ENCODE results near the gene FCSK.

Gene FCSK

DNA sequence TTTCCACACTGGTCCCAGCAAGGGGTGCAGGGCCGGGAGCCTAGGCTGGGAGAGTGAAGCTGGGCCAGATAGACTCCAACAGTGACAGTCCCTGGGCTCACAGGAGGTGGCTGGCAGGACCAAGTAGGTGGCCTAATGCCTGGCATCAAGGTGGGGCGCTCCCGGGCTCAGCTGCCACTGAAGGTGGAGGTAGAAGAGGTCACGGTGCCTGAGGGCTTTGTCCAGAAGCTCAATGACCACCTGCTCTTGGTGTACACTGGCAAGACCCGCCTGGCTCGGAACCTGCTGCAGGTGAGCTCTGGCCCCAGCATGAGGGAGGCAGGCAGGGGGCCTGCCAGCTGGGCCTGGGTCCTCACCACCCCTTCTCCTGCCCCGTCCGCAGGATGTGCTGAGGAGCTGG, 23.8 kb downstream of the FCSK start:
- H3K9ac ChIP-seq (ENCODE audit: low read depth in 1 of 2, low read length in 2 of 2), result no peak overlapping the region
- H3K4me3 ChIP-seq (ENCODE audit: low read length in 2 of 2), result no peak overlapping the region
- H3K4me1 ChIP-seq (ENCODE audit: control insufficient read depth in 2 of 2, insufficient read depth in 2 of 2, low read length in 2 of 2), result no peaks in the 10 kb centered on the region
- H3K9me3 ChIP-seq (ENCODE audit: control insufficient read depth in 2 of 2, low read length in 2 of 2), result no peaks in the 10 kb centered on the region
- H3K36me3 ChIP-seq (ENCODE audit: control insufficient read depth in 2 of 2, insufficient read depth in 2 of 2, low read length in 2 of 2), result peaks cover 40 to 77% of the 10 kb centered on the region in 2 donors
- H3K27ac ChIP-seq (ENCODE audit: low read depth in 2 of 2, low read length in 2 of 2), result no peak overlapping the region
- H3K27me3 ChIP-seq (ENCODE audit: control insufficient read depth in 2 of 2, insufficient read depth in 2 of 2, low read length in 2 of 2), result no peaks in the 10 kb centered on the region

- H3K27ac ChIP-seq (ENCODE audit: low read depth in 2 of 2, low read length in 2 of 2), result no peak overlapping the region
- H3K4me3 ChIP-seq (ENCODE audit: low read length in 2 of 2), result no peak overlapping the region
- H3K9me3 ChIP-seq (ENCODE audit: control insufficient read depth in 2 of 2, low read length in 2 of 2), result no peaks in the 10 kb centered on the region
- H3K9ac ChIP-seq (ENCODE audit: low read depth in 1 of 2, low read length in 2 of 2), result no peak overlapping the region
- H3K36me3 ChIP-seq (ENCODE audit: control insufficient read depth in 2 of 2, insufficient read depth in 2 of 2, low read length in 2 of 2), result peaks cover 46 to 78% of the 10 kb centered on the region in 2 donors
- H3K4me1 ChIP-seq (ENCODE audit: control insufficient read depth in 2 of 2, insufficient read depth in 2 of 2, low read length in 2 of 2), result no peaks in the 10 kb centered on the region
- no peaks in the 10 kb centered on the region for H3K27me3 ChIP-seq (ENCODE audit: control insufficient read depth in 2 of 2, insufficient read depth in 2 of 2, low read length in 2 of 2)
Observed at GRCh38 chr16:70478912-70479341, 24.5 kb downstream of the FCSK start.

- Histone ChIP-seq H3K27ac (ENCODE audit: low read depth in 2 of 2, low read length in 2 of 2) (no peak overlapping the region), H3K4me1 (ENCODE audit: control insufficient read depth in 2 of 2, insufficient read depth in 2 of 2, low read length in 2 of 2) (no peaks in the 10 kb centered on the region), H3K4me3 (ENCODE audit: low read length in 2 of 2) (no peak overlapping the region), H3K27me3 (ENCODE audit: control insufficient read depth in 2 of 2, insufficient read depth in 2 of 2, low read length in 2 of 2) (no peaks in the 10 kb centered on the region), H3K9ac (ENCODE audit: low read depth in 1 of 2, low read length in 2 of 2) (no peak overlapping the region), H3K9me3 (ENCODE audit: control insufficient read depth in 2 of 2, low read length in 2 of 2) (no peaks in the 10 kb centered on the region), H3K36me3 (ENCODE audit: control insufficient read depth in 2 of 2, insufficient read depth in 2 of 2, low read length in 2 of 2) (peaks cover 51 to 77% of the 10 kb centered on the region in 2 donors)
Observed at GRCh38 chr16:70480127-70481105, 26.0 kb downstream of the FCSK start.

GRCh38 chr16:70481929-70482536, 27.6 kb downstream of the FCSK start:
- H3K9me3 ChIP-seq (ENCODE audit: control insufficient read depth in 2 of 2, low read length in 2 of 2), result no peaks in the 10 kb centered on the region
- no peaks in the 10 kb centered on the region for H3K4me1 ChIP-seq (ENCODE audit: control insufficient read depth in 2 of 2, insufficient read depth in 2 of 2, low read length in 2 of 2)
- no peak overlapping the region for H3K27ac ChIP-seq (ENCODE audit: low read depth in 2 of 2, low read length in 2 of 2)
- no peak overlapping the region for H3K4me3 ChIP-seq (ENCODE audit: low read length in 2 of 2)
- H3K27me3 ChIP-seq (ENCODE audit: control insufficient read depth in 2 of 2, insufficient read depth in 2 of 2, low read length in 2 of 2), result no peaks in the 10 kb centered on the region
- no peak overlapping the region for H3K9ac ChIP-seq (ENCODE audit: low read depth in 1 of 2, low read length in 2 of 2)
- H3K36me3 ChIP-seq (ENCODE audit: control insufficient read depth in 2 of 2, insufficient read depth in 2 of 2, low read length in 2 of 2), result peaks cover 56 to 73% of the 10 kb centered on the region in 2 donors

- H3K4me1 ChIP-seq (ENCODE audit: control insufficient read depth in 2 of 2, insufficient read depth in 2 of 2, low read length in 2 of 2), result no peaks in the 10 kb centered on the region
- no peaks in the 10 kb centered on the region for H3K9me3 ChIP-seq (ENCODE audit: control insufficient read depth in 2 of 2, low read length in 2 of 2)
- no peak overlapping the region for H3K9ac ChIP-seq (ENCODE audit: low read depth in 1 of 2, low read length in 2 of 2)
- H3K36me3 ChIP-seq (ENCODE audit: control insufficient read depth in 2 of 2, insufficient read depth in 2 of 2, low read length in 2 of 2), result peaks cover 56 to 71% of the 10 kb centered on the region in 2 donors
- no peaks in the 10 kb centered on the region for H3K27me3 ChIP-seq (ENCODE audit: control insufficient read depth in 2 of 2, insufficient read depth in 2 of 2, low read length in 2 of 2)
- H3K27ac ChIP-seq (ENCODE audit: low read depth in 2 of 2, low read length in 2 of 2), result no peak overlapping the region
- no peak overlapping the region for H3K4me3 ChIP-seq (ENCODE audit: low read length in 2 of 2)
Observed at GRCh38 chr16:70482624-70483023, 28.2 kb downstream of the FCSK start.

DNA sequence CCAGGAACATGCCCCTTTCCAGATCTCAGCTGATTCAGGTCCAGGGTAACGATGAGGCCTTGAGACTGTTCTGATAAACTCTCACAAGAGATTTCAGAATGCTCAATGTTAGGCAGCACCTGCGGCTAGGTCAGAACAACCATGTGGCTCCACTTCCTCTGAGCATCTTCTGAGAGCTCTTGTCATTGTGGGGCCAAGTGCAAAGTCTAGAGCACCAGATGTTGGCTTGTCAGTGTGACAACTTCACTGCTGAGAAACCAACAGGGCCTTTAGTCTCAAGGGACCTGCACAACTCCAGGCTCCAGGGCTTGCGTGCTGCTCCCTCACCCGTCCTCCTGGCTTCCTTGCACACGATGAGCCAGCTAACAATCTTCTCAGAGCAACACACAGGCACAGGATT, 29.0 kb downstream of the FCSK start:
- Histone ChIP-seq H3K36me3 (ENCODE audit: control insufficient read depth in 2 of 2, insufficient read depth in 2 of 2, low read length in 2 of 2) (peaks cover 52 to 65% of the 10 kb centered on the region in 2 donors), H3K9me3 (ENCODE audit: control insufficient read depth in 2 of 2, low read length in 2 of 2) (no peaks in the 10 kb centered on the region), H3K4me1 (ENCODE audit: control insufficient read depth in 2 of 2, insufficient read depth in 2 of 2, low read length in 2 of 2) (no peaks in the 10 kb centered on the region)

DNA sequence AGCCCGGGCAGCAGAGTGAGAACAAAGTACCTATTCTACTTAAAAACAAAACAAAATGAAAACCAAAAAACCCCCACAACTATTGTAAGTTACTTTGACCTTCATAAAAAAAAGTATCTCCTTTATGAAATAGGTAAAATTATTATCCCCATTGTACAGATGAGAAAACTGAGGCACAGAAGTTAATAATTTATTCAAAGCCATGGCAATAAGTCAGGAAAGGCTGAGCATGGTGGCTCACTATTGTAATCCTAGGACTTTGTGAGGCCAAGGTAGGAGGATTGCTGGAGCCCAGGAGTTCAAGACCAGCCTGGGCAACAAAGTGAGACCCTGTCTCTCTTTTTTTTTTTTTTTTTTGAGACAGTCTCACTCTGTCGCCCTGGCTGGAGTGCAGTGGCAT, 30.5 kb downstream of the FCSK start:
- no peaks in the 10 kb centered on the region for H3K27me3 ChIP-seq (ENCODE audit: control insufficient read depth in 2 of 2, insufficient read depth in 2 of 2, low read length in 2 of 2)
- no peaks in the 10 kb centered on the region for H3K9me3 ChIP-seq (ENCODE audit: control insufficient read depth in 2 of 2, low read length in 2 of 2)
- H3K9ac ChIP-seq (ENCODE audit: low read depth in 1 of 2, low read length in 2 of 2), result no peak overlapping the region
- H3K36me3 ChIP-seq (ENCODE audit: control insufficient read depth in 2 of 2, insufficient read depth in 2 of 2, low read length in 2 of 2), result peaks cover 43 to 56% of the 10 kb centered on the region in 2 donors
- no peak overlapping the region for H3K27ac ChIP-seq (ENCODE audit: low read depth in 2 of 2, low read length in 2 of 2)
- no peak overlapping the region for H3K4me3 ChIP-seq (ENCODE audit: low read length in 2 of 2)
- no peaks in the 10 kb centered on the region for H3K4me1 ChIP-seq (ENCODE audit: control insufficient read depth in 2 of 2, insufficient read depth in 2 of 2, low read length in 2 of 2)

More for the DNA sequence above, 29.0 kb downstream of the FCSK start:
- Histone ChIP-seq H3K27ac (ENCODE audit: low read depth in 2 of 2, low read length in 2 of 2) (no peak overlapping the region), H3K27me3 (ENCODE audit: control insufficient read depth in 2 of 2, insufficient read depth in 2 of 2, low read length in 2 of 2) (no peaks in the 10 kb centered on the region), H3K9ac (ENCODE audit: low read depth in 1 of 2, low read length in 2 of 2) (no peak overlapping the region), H3K4me3 (ENCODE audit: low read length in 2 of 2) (no peak overlapping the region)

DNA sequence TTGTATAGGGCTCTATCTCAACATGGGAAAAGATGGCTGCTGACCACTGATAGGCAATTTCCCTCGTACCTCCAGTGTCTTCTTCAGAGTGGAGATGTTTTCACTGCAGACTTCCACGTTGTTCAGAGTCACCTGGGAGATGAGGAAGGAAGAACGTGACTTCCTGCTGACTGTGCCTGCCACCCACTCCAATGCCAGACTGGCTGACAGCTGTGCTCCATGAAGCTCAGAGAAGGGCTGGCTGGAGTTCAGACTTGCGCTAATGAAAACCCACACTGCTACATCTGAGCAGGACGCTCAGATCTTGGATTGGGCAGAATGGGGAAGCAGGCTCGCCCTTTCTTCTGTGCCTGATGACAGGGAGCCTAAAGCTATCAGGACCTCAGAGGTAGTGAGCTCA, 35.9 kb downstream of the FCSK start:
- Histone ChIP-seq H3K36me3 (ENCODE audit: control insufficient read depth in 2 of 2, insufficient read depth in 2 of 2, low read length in 2 of 2) (peaks cover 29 to 46% of the 10 kb centered on the region in 2 donors), H3K9me3 (ENCODE audit: control insufficient read depth in 2 of 2, low read length in 2 of 2) (no peaks in the 10 kb centered on the region), H3K9ac (ENCODE audit: low read depth in 1 of 2, low read length in 2 of 2) (no peak overlapping the region), H3K27ac (ENCODE audit: low read depth in 2 of 2, low read length in 2 of 2) (no peak overlapping the region), H3K27me3 (ENCODE audit: control insufficient read depth in 2 of 2, insufficient read depth in 2 of 2, low read length in 2 of 2) (no peaks in the 10 kb centered on the region), H3K4me3 (ENCODE audit: low read length in 2 of 2) (no peak overlapping the region), H3K4me1 (ENCODE audit: control insufficient read depth in 2 of 2, insufficient read depth in 2 of 2, low read length in 2 of 2) (no peaks in the 10 kb centered on the region)

GRCh38 chr16:70493802-70494201, 39.4 kb downstream of the FCSK start:
- Histone ChIP-seq H3K9me3 (ENCODE audit: control insufficient read depth in 2 of 2, low read length in 2 of 2) (no peaks in the 10 kb centered on the region), H3K4me3 (ENCODE audit: low read length in 2 of 2) (no peak overlapping the region), H3K4me1 (ENCODE audit: control insufficient read depth in 2 of 2, insufficient read depth in 2 of 2, low read length in 2 of 2) (no peaks in the 10 kb centered on the region), H3K36me3 (ENCODE audit: control insufficient read depth in 2 of 2, insufficient read depth in 2 of 2, low read length in 2 of 2) (peaks cover 53 to 66% of the 10 kb centered on the region in 2 donors), H3K27ac (ENCODE audit: low read depth in 2 of 2, low read length in 2 of 2) (no peak overlapping the region), H3K27me3 (ENCODE audit: control insufficient read depth in 2 of 2, insufficient read depth in 2 of 2, low read length in 2 of 2) (no peaks in the 10 kb centered on the region), H3K9ac (ENCODE audit: low read depth in 1 of 2, low read length in 2 of 2) (no peak overlapping the region)

DNA sequence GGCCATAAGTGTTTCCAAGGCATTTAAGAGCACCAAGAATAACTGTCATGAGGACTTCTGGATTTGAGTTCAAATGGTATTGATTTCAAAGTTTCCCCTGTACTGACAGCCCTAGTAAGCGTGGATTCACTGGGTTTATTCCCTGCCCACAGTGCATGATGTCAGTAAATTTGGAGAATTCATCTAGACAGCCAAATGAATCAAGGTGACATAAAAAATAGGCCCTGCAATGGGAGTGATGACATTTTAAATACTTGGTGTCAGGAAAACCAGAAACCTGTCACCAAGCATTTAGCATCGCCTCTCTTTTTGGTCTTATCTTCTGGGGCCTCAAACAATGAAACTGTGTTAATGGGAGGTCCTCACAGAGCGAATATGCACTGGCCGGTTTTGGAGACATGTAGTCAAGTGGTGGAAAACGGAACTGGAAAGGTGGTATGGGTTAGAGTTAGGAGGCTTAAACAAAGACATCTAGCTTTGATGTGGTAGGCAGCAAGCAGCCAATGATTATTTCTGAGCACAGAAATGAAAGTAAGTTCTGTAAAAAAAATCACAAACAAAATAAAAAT, 39.9 kb downstream of the FCSK start:
- no peak overlapping the region for H3K4me3 ChIP-seq (ENCODE audit: low read length in 2 of 2)
- no peak overlapping the region for H3K27ac ChIP-seq (ENCODE audit: low read depth in 2 of 2, low read length in 2 of 2)

More for the DNA sequence above, 39.9 kb downstream of the FCSK start:
- no peaks in the 10 kb centered on the region for H3K27me3 ChIP-seq (ENCODE audit: control insufficient read depth in 2 of 2, insufficient read depth in 2 of 2, low read length in 2 of 2)
- H3K36me3 ChIP-seq (ENCODE audit: control insufficient read depth in 2 of 2, insufficient read depth in 2 of 2, low read length in 2 of 2), result peaks cover 55 to 69% of the 10 kb centered on the region in 2 donors
- no peaks in the 10 kb centered on the region for H3K4me1 ChIP-seq (ENCODE audit: control insufficient read depth in 2 of 2, insufficient read depth in 2 of 2, low read length in 2 of 2)
- H3K9me3 ChIP-seq (ENCODE audit: control insufficient read depth in 2 of 2, low read length in 2 of 2), result no peaks in the 10 kb centered on the region
- H3K9ac ChIP-seq (ENCODE audit: low read depth in 1 of 2, low read length in 2 of 2), result no peak overlapping the region

Measured in mucosa of rectum (tissue), 2 donors.